NCI-H748 (cell line): Measurements from ENCODE around the gene HIP1R.
"Not testable (repeated sequence)": the region's sequence is repeated elsewhere in the genome, so short reads cannot be mapped to it uniquely, and the experiment has no call there.

Source experiments
- DNase-seq: peaks from one replicate; lab custom pipeline; 2025; ENCODE audit not compliant: unreplicated experiment; lab: John Stamatoyannopoulos, UW

The HIP1R gene

GRCh38 chr12:122889761-122890520, 54.7 kb downstream of the HIP1R start:
- no peak for DNase-seq

- DNase-seq = no peak
Measured at GRCh38 chr12:122891661-122892525, 56.6 kb downstream of the HIP1R start.

GRCh38 chr12:122892724-122893123, 57.5 kb downstream of the HIP1R start:
- DNase-seq = not testable (repeated sequence)

GRCh38 chr12:122893208-122894153, 58.2 kb downstream of the HIP1R start:
- no peak for DNase-seq

- no peak for DNase-seq
Measured at GRCh38 chr12:122894193-122895121, 59.2 kb downstream of the HIP1R start.

GRCh38 chr12:122895320-122895703, 60.1 kb downstream of the HIP1R start:
- DNase-seq = no peak

GRCh38 chr12:122895704-122896636, 60.7 kb downstream of the HIP1R start, which contains the start of gene VPS37B:
Gene VPS37B, minus strand, starts transcription at chr12:122896124. Its CDS starts 62 bp downstream, at chr12:122896062.
- peak; percentile 82 for DNase-seq

- DNase-seq = no peak
Measured at GRCh38 chr12:122896662-122897061, 61.4 kb downstream of the HIP1R start.

- no peak for DNase-seq
Measured at GRCh38 chr12:122899887-122900286, 64.6 kb downstream of the HIP1R start.

- DNase-seq = no peak
Measured at GRCh38 chr12:122902854-122903692, 67.8 kb downstream of the HIP1R start.

- DNase-seq = no peak
Measured at GRCh38 chr12:122903693-122904034, 68.4 kb downstream of the HIP1R start.

GRCh38 chr12:122905258-122905657, 70.0 kb downstream of the HIP1R start:
- DNase-seq = not testable (repeated sequence)

GRCh38 chr12:122908915-122909314, 73.7 kb downstream of the HIP1R start:
- DNase-seq = no peak

GRCh38 chr12:122909442-122910288, 74.4 kb downstream of the HIP1R start:
- peak; percentile 85 for DNase-seq
